ENCODE results near the gene SGO2. TPM values are rescaled to one million over a fixed set of nuclear protein-coding genes. Genes with fewer than 3 reads are reported as not detected.

Gene SGO2
- total and polyA plus RNA-seq, 9 of the 15 experiments (the other 6 are each of a cell fraction or from before 2014, with no cell fraction given): 14.5 to 25.9 (median 16.6) TPM

DNA sequence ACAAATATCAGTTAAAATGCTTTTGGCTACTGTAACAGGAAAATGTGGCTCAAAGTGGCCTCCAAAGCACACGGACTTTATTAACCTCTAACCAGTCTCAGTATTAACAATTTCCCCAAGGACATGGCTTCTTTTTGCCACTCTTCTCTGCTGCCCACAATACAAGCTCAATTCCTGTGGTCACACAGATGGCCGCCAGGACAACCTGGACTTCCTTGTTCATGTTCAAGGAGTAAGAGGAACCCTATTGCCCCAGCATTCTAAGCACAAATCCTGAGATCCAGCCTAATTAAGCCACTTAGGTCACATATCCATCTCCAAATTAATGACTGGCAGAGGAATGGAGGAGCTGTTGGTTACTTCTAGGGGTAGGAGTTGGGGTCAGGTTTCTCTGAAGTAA is 98.0 kb downstream of the SGO2 start:
- WGBS (ENCODE audit: insufficient coverage, low coverage, missing lambda C conversion rate): 0% methylated on average over 1 of the region's 2 CpGs
- H4K20me1 ChIP-seq (replicated peaks; ENCODE audit: control insufficient read depth, insufficient read depth, low read length): no peaks in the 10 kb centered on the region
- no peaks in the 10 kb centered on the region for H3K9me3 ChIP-seq (replicated peaks; ENCODE audit: control insufficient read depth, insufficient read depth, low read depth, low read length)
- no peak overlapping the region for H3K9ac ChIP-seq (ENCODE audit: insufficient read depth in 1 of 2, low read depth in 2 of 2, low read length in 2 of 2)
- DNase-seq (ENCODE audit: extremely low read depth in 1 of 4, low spot score in 3 of 4) (no peak), ATAC-seq (no peak), FAIRE-seq (no peak)
- in situ Hi-C loops (cut with MboI): no loop called here
- no peak overlapping the region for H3K4me2 ChIP-seq (ENCODE audit: insufficient read depth, low read length)
- intact Hi-C loops (cut with micrococcal nuclease): no loop called here
- ChIA-PET POLR2A (no interaction called here), CTCF (ENCODE audit: low intra/inter-chr PET ratio) (no interaction called here)
- no peaks in the 10 kb centered on the region for H3K79me2 ChIP-seq (ENCODE audit: control insufficient read depth, insufficient read depth, low read length)
- H3K4me3 ChIP-seq: no peak overlapping the region
- no peaks in the 10 kb centered on the region for H3K9me1 ChIP-seq (ENCODE audit: control insufficient read depth, insufficient read depth, low read length)
- no peaks in the 10 kb centered on the region for H3K36me3 ChIP-seq (ENCODE audit: control insufficient read depth, insufficient read depth, low read length)
- H2AFZ ChIP-seq (ENCODE audit: low read depth, low read length): no peak overlapping the region
- no peaks in the 10 kb centered on the region; a peak in 1 of 5 replicates for H3K4me1 ChIP-seq (replicated peaks in 1 of 2; ENCODE audit: control insufficient read depth in 2 of 2, insufficient read depth in 2 of 2, low read length in 2 of 2)
- no TSS peak for BruUV-seq (replicated peaks)
- peaks cover 0 to 6% of the 10 kb centered on the region in 2 experiments; a peak in 2 of 5 replicates for H3K27me3 ChIP-seq (ENCODE audit: control insufficient read depth in 2 of 2, insufficient read depth in 2 of 2, low read length in 2 of 2)
- H3K27ac ChIP-seq (ENCODE audit: extremely low read depth, low read depth, low read length): no peak overlapping the region
- TF ChIP-seq POLR2AphosphoS5 (IDR thresholded peaks at IDR 0.05; ENCODE audit: control insufficient read depth, insufficient read depth, low read depth, low read length) (no peak), CBFB (CRISPR knock-in tag; IDR thresholded peaks at IDR 0.05) (no peak), ZFP36 (IDR thresholded peaks at IDR 0.05; ENCODE audit: low read depth, low read length, partially characterized antibody) (no peak), BMI1 (IDR thresholded peaks at IDR 0.05; ENCODE audit: low read length) (no peak), ARHGAP35 (IDR thresholded peaks at IDR 0.05; ENCODE audit: partially characterized antibody) (no peak), TAF1 (IDR thresholded peaks at IDR 0.05; ENCODE audit: control insufficient read depth, extremely low read depth, insufficient read depth, low read length, severe bottlenecking) (no peak)
- TF ChIP-seq, protein P1, sequence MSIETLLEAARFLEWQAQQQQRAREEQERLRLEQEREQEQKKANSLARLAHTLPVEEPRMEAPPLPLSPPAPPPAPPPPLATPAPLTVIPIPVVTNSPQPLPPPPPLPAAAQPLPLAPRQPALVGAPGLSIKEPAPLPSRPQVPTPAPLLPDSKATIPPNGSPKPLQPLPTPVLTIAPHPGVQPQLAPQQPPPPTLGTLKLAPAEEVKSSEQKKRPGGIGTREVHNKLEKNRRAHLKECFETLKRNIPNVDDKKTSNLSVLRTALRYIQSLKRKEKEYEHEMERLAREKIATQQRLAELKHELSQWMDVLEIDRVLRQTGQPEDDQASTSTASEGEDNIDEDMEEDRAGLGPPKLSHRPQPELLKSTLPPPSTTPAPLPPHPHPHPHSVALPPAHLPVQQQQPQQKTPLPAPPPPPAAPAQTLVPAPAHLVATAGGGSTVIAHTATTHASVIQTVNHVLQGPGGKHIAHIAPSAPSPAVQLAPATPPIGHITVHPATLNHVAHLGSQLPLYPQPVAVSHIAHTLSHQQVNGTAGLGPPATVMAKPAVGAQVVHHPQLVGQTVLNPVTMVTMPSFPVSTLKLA (conservative IDR thresholded peaks at IDR 0.05): no peak
- TF ChIP-seq, protein P2, sequence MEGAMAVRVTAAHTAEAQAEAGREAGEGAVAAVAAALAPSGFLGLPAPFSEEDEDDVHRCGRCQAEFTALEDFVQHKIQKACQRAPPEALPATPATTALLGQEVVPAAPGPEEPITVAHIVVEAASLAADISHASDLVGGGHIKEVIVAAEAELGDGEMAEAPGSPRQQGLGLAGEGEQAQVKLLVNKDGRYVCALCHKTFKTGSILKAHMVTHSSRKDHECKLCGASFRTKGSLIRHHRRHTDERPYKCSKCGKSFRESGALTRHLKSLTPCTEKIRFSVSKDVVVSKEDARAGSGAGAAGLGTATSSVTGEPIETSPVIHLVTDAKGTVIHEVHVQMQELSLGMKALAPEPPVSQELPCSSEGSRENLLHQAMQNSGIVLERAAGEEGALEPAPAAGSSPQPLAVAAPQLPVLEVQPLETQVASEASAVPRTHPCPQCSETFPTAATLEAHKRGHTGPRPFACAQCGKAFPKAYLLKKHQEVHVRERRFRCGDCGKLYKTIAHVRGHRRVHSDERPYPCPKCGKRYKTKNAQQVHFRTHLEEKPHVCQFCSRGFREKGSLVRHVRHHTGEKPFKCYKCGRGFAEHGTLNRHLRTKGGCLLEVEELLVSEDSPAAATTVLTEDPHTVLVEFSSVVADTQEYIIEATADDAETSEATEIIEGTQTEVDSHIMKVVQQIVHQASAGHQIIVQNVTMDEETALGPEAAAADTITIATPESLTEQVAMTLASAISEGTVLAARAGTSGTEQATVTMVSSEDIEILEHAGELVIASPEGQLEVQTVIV (CRISPR knock-in tag; IDR thresholded peaks at IDR 0.05; ENCODE audit: borderline replicate concordance): no peak
- TF ChIP-seq, protein P3, sequence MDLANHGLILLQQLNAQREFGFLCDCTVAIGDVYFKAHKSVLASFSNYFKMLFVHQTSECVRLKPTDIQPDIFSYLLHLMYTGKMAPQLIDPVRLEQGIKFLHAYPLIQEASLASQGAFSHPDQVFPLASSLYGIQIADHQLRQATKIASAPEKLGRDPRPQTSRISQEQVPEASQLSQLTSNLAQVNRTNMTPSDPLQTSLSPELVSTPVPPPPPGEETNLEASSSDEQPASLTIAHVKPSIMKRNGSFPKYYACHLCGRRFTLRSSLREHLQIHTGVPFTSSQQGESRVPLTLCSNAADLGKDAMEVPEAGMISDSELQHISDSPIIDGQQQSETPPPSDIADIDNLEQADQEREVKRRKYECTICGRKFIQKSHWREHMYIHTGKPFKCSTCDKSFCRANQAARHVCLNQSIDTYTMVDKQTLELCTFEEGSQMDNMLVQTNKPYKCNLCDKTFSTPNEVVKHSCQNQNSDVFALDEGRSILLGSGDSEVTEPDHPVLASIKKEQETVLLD (IDR thresholded peaks at IDR 0.05): no peak
- TF ChIP-seq, protein P4, sequence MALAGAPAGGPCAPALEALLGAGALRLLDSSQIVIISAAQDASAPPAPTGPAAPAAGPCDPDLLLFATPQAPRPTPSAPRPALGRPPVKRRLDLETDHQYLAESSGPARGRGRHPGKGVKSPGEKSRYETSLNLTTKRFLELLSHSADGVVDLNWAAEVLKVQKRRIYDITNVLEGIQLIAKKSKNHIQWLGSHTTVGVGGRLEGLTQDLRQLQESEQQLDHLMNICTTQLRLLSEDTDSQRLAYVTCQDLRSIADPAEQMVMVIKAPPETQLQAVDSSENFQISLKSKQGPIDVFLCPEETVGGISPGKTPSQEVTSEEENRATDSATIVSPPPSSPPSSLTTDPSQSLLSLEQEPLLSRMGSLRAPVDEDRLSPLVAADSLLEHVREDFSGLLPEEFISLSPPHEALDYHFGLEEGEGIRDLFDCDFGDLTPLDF (CRISPR knock-in tag; IDR thresholded peaks at IDR 0.05): no peak
- TF ChIP-seq, protein P5, sequence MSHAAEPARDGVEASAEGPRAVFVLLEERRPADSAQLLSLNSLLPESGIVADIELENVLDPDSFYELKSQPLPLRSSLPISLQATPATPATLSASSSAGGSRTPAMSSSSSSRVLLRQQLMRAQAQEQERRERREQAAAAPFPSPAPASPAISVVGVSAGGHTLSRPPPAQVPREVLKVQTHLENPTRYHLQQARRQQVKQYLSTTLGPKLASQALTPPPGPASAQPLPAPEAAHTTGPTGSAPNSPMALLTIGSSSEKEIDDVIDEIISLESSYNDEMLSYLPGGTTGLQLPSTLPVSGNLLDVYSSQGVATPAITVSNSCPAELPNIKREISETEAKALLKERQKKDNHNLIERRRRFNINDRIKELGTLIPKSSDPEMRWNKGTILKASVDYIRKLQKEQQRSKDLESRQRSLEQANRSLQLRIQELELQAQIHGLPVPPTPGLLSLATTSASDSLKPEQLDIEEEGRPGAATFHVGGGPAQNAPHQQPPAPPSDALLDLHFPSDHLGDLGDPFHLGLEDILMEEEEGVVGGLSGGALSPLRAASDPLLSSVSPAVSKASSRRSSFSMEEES (CRISPR knock-in tag; IDR thresholded peaks at IDR 0.05): no peak

Measured in K562 (cell line).